H9 (cell line): ENCODE results near the gene IFT80. TPM values are rescaled to one million over a fixed set of nuclear protein-coding genes. Genes with fewer than 3 reads are reported as not detected.

Experiments
- DNase-seq: peaks from one replicate; pipeline ENCODE4 v3.0.0-alpha.2; 2017
- H2AFZ ChIP-seq: one replicate; pipeline ENCODE4 v1.6.1; 2013; ENCODE audit warnings: mild to moderate bottlenecking, low read length, control low read depth, moderate library complexity
- H2AK5ac ChIP-seq: 2 replicates; pipeline ENCODE4 v1.6.1; 2013; ENCODE audit warnings: low read length, control low read depth, mixed read lengths; ENCODE audit not compliant: insufficient read length
- H2BK120ac ChIP-seq: one replicate; pipeline ENCODE4 v1.6.1; 2013; ENCODE audit warnings: low read depth, mild to moderate bottlenecking, low read length, control low read depth, inconsistent platforms; ENCODE audit not compliant: poor library complexity, severe bottlenecking
- H2BK12ac ChIP-seq: 2 replicates; pipeline ENCODE4 v1.6.1; 2013; ENCODE audit warnings: low read length, control low read depth, mixed read lengths, low read depth; ENCODE audit not compliant: insufficient read length
- H2BK15ac ChIP-seq: 2 replicates; pipeline ENCODE4 v1.6.1; 2013; ENCODE audit warnings: low read depth, low read length, control low read depth
- H2BK20ac ChIP-seq: one replicate; pipeline ENCODE4 v1.6.1; 2013; ENCODE audit warnings: low read depth, mild to moderate bottlenecking, low read length, control low read depth, inconsistent platforms; ENCODE audit not compliant: poor library complexity, severe bottlenecking
- H2BK5ac ChIP-seq: 2 replicates; pipeline ENCODE4 v1.6.1; 2013; ENCODE audit warnings: low read length, control low read depth, mixed read lengths; ENCODE audit not compliant: insufficient read length
- H3K14ac ChIP-seq: 2 replicates; pipeline ENCODE4 v1.6.1; 2013; ENCODE audit warnings: low read length, control low read depth; ENCODE audit not compliant: insufficient read depth
- H3K18ac ChIP-seq: 2 replicates; pipeline ENCODE4 v1.6.1; 2013; ENCODE audit warnings: low read depth, mild to moderate bottlenecking, mixed read lengths, low read length, control low read depth; ENCODE audit not compliant: insufficient read length
- H3K23ac ChIP-seq: 2 replicates; pipeline ENCODE4 v1.6.1; 2013; ENCODE audit warnings: low read length, control low read depth, mixed read lengths, low read depth; ENCODE audit not compliant: insufficient read length
- H3K23me2 ChIP-seq: 2 replicates; pipeline ENCODE4 v1.6.1; 2013; ENCODE audit warnings: low read depth, mild to moderate bottlenecking, mixed read lengths, low read length, control low read depth; ENCODE audit not compliant: insufficient read length, poor library complexity, severe bottlenecking
- H3K27ac ChIP-seq: 2 replicates; pipeline ENCODE4 v1.5.1; 2013; ENCODE audit warnings: low read length, control low read depth, mixed read lengths, low read depth; ENCODE audit not compliant: insufficient read length
- H3K27me3 ChIP-seq: 2 replicates; pipeline ENCODE4 v1.6.1; 2013; ENCODE audit warnings: low read length, control low read depth, inconsistent platforms; ENCODE audit not compliant: insufficient read depth
- H3K4ac ChIP-seq: 2 replicates; pipeline ENCODE4 v1.6.1; 2013; ENCODE audit warnings: low read depth, mild to moderate bottlenecking, control low read depth, inconsistent platforms, low read length, moderate library complexity
- H3K4me1 ChIP-seq: 2 replicates; pipeline ENCODE4 v1.6.1; 2013; ENCODE audit warnings: low read length, control low read depth, inconsistent platforms; ENCODE audit not compliant: insufficient read depth
- H3K4me2 ChIP-seq: 2 replicates; pipeline ENCODE4 v1.6.1; 2013; ENCODE audit warnings: low read length, control low read depth, mixed read lengths; ENCODE audit not compliant: insufficient read length, insufficient read depth
- H3K56ac ChIP-seq: 2 replicates; pipeline ENCODE4 v1.6.1; 2013; ENCODE audit warnings: low read depth, mild to moderate bottlenecking, mixed read lengths, low read length, control low read depth; ENCODE audit not compliant: insufficient read length
- H3K79me1 ChIP-seq: 2 replicates; pipeline ENCODE4 v1.6.1; 2013; ENCODE audit warnings: low read depth, mild to moderate bottlenecking, moderate library complexity, low read length, control low read depth, inconsistent platforms; ENCODE audit not compliant: insufficient read depth, poor library complexity, severe bottlenecking
- H3K79me2 ChIP-seq: 2 replicates; pipeline ENCODE4 v1.6.1; 2013; ENCODE audit warnings: low read length, control low read depth, inconsistent platforms; ENCODE audit not compliant: insufficient read depth
- H3K9ac ChIP-seq: 2 replicates; pipeline ENCODE4 v1.6.1; 2013; ENCODE audit warnings: low read length, control low read depth, mixed read lengths; ENCODE audit not compliant: insufficient read length; ENCODE audit errors: extremely low read depth
- H3K9me3 ChIP-seq: one replicate; pipeline ENCODE4 v1.6.1; 2013; ENCODE audit warnings: low read depth, low read length, inconsistent platforms; ENCODE audit not compliant: control insufficient read depth
- H3T11ph ChIP-seq: one replicate; pipeline ENCODE4 v1.6.1; 2013; ENCODE audit warnings: mild to moderate bottlenecking, low read length, control low read depth, inconsistent platforms
- H4K20me1 ChIP-seq: one replicate; pipeline ENCODE4 v1.6.1; 2013; ENCODE audit not compliant: control insufficient read depth, insufficient read length, insufficient read depth
- H4K5ac ChIP-seq: 2 replicates; pipeline ENCODE4 v1.6.1; 2013; ENCODE audit warnings: low read depth, mild to moderate bottlenecking, mixed read lengths, low read length, control low read depth; ENCODE audit not compliant: insufficient read length
- H4K8ac ChIP-seq: replicated peaks from 2 replicates; pipeline ENCODE4 v1.6.1; 2013; ENCODE audit warnings: low read length, control low read depth, mixed read lengths, low read depth; ENCODE audit not compliant: insufficient read length
- H4K91ac ChIP-seq: 2 replicates; pipeline ENCODE4 v1.6.1; 2013; ENCODE audit warnings: low read depth, mild to moderate bottlenecking, moderate library complexity, mixed read lengths, low read length, control low read depth; ENCODE audit not compliant: insufficient read length
- H3K27ac Mint-ChIP-seq, 3 experiments: 2 replicates in 2 of 3; 3 replicates in 1 of 3; pipeline ENCODE4 v1.8.0; 2020 to 2021; ENCODE audit warnings: mixed read lengths in 3 of 3, mild to moderate bottlenecking in 1 of 3, moderate library complexity in 1 of 3
- H3K27me3 Mint-ChIP-seq: 2 replicates; pipeline ENCODE4 v1.8.0; 2021; ENCODE audit warnings: low read depth, mild to moderate bottlenecking, moderate library complexity, mixed read lengths
- H3K36me3 Mint-ChIP-seq, 3 experiments: 2 replicates in 2 of 3; 3 replicates in 1 of 3; pipeline ENCODE4 v1.8.0; 2020 to 2021; ENCODE audit warnings: low read depth in 3 of 3, mixed read lengths in 3 of 3; ENCODE audit not compliant: insufficient read depth in 1 of 3
- H3K4me1 Mint-ChIP-seq, 2 experiments: 2 replicates each; pipeline ENCODE4 v1.8.0; 2020; ENCODE audit warnings: mixed read lengths in 2 of 2
- H3K4me3 Mint-ChIP-seq, 2 experiments: 2 replicates in 1 of 2; 3 replicates in 1 of 2; pipeline ENCODE4 v1.8.0; 2020 to 2021; ENCODE audit warnings: mild to moderate bottlenecking in 2 of 2, mixed read lengths in 2 of 2, moderate library complexity in 1 of 2
- H3K9me3 Mint-ChIP-seq, 2 experiments: 2 replicates in 1 of 2; 3 replicates in 1 of 2; pipeline ENCODE4 v1.8.0; 2020; ENCODE audit warnings: mild to moderate bottlenecking in 2 of 2, mixed read lengths in 2 of 2, moderate library complexity in 1 of 2
- WGBS: extraction: QIAGEN DNeasy Blood & Tissue Kit; methylation state at CpG from one replicate; pipeline ENCODE4 v1.1.7; 2013; ENCODE audit warnings: missing lambda C conversion rate, low lambda C conversion rate, mixed read lengths; ENCODE audit not compliant: insufficient read length; ENCODE audit errors: extremely low coverage; 5-methylcytosine and 5-hydroxymethylcytosine counted together
- total RNA-seq: library from RNA; stranded (reverse); gene quantifications from 2 replicates; pipeline ENCODE4 v1.2.1, GENCODE V29; 2021
- TF ChIP-seq, protein P1 (sequence below): fragments of 200-600 bp; sonication (generic); conservative IDR thresholded peaks from 3 replicates; pipeline ENCODE4 v1.8.0; 2021; ENCODE audit warnings: antibody characterized with exemption, mild to moderate bottlenecking

The IFT80 gene
- total RNA-seq, 1 experiment from 2014 or later = 29.0 TPM

DNA sequence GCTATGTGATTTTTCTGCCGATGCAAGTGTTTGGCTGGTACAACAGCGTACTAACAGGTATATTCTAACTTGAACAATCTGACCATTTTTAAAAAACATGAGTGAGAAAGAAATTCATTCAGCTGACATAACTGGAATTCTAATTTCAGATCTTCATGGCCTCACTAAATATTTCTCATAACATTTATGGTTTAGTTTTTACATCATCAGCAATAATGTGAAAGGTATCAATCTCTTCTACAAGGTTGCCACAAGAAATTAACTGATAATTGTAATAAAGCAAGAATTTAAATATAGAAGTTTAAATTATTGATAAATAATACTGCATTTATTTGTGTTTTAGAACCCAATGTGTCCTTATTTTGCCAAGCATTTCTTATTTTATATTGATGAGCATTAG, 179.0 kb downstream of the IFT80 start:
- no peak overlapping the region for H4K8ac ChIP-seq
- no peak overlapping the region for H3K56ac ChIP-seq
- H2BK120ac ChIP-seq = no peak overlapping the region
- no peak overlapping the region for H4K5ac ChIP-seq
- H3K4me2 ChIP-seq = no peak overlapping the region
- H3K27ac Mint-ChIP-seq = no peak overlapping the region
- no peak overlapping the region for H3K9ac ChIP-seq
- no peaks in the 10 kb centered on the region for H3K79me1 ChIP-seq
- TF ChIP-seq, protein P1, sequence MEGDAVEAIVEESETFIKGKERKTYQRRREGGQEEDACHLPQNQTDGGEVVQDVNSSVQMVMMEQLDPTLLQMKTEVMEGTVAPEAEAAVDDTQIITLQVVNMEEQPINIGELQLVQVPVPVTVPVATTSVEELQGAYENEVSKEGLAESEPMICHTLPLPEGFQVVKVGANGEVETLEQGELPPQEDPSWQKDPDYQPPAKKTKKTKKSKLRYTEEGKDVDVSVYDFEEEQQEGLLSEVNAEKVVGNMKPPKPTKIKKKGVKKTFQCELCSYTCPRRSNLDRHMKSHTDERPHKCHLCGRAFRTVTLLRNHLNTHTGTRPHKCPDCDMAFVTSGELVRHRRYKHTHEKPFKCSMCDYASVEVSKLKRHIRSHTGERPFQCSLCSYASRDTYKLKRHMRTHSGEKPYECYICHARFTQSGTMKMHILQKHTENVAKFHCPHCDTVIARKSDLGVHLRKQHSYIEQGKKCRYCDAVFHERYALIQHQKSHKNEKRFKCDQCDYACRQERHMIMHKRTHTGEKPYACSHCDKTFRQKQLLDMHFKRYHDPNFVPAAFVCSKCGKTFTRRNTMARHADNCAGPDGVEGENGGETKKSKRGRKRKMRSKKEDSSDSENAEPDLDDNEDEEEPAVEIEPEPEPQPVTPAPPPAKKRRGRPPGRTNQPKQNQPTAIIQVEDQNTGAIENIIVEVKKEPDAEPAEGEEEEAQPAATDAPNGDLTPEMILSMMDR = no peak
- H2BK12ac ChIP-seq = no peak overlapping the region
- H3K18ac ChIP-seq = no peak overlapping the region
- H4K91ac ChIP-seq = no peak overlapping the region
- H3K36me3 Mint-ChIP-seq = no peaks in the 10 kb centered on the region
- H3K4me3 Mint-ChIP-seq = no peak overlapping the region
- no peaks in the 10 kb centered on the region for H4K20me1 ChIP-seq
- no peak overlapping the region for H2BK5ac ChIP-seq
- peaks cover 15 to 16% of the 10 kb centered on the region in 2 experiments for H3K4me1 Mint-ChIP-seq
- H3T11ph ChIP-seq = no peak overlapping the region
- DNase-seq = no peak
- no peak overlapping the region for H2AFZ ChIP-seq
- no peaks in the 10 kb centered on the region for H3K79me2 ChIP-seq
- no peak overlapping the region for H2AK5ac ChIP-seq
- no peak overlapping the region for H2BK15ac ChIP-seq
- H3K4ac ChIP-seq = no peak overlapping the region
- H3K9me3 Mint-ChIP-seq = no peaks in the 10 kb centered on the region
- H3K4me1 ChIP-seq = no peaks in the 10 kb centered on the region; the same call in 1 of the 2 replicates
- H3K23ac ChIP-seq = no peak overlapping the region
- no CpG with 5 or more reads among the region's 2 CpGs for WGBS
- peaks cover 54% of the 10 kb centered on the region for H3K27me3 Mint-ChIP-seq
- H3K9me3 ChIP-seq = no peaks in the 10 kb centered on the region
- no peak overlapping the region for H3K14ac ChIP-seq
- peaks cover 16% of the 10 kb centered on the region for H3K27me3 ChIP-seq
- no peak overlapping the region for H3K27ac ChIP-seq
- H3K23me2 ChIP-seq = peaks cover 7% of the 10 kb centered on the region
- H2BK20ac ChIP-seq = no peak overlapping the region
